HEK293 (cell line): Measurements from ENCODE around the gene ATAT1.

Source experiments
- CTCF ChIA-PET: fragments of 350-600 bp; formaldehyde crosslinking; extraction: SDS; loops from one replicate; lab custom pipeline; 2021; ENCODE audit warnings: antibody characterized with exemption; lab: Yijun Ruan, JAX
- POLR2A ChIA-PET: fragments of 300-600 bp; formaldehyde crosslinking; extraction: SDS; loops from one replicate; lab custom pipeline; 2020; ENCODE audit warnings: antibody characterized with exemption, inconsistent platforms; lab: Yijun Ruan, JAX
- H3K27ac ChIP-seq: fragments of 200-500 bp; sonication (Bioruptor generic); 2 replicates; pipeline ENCODE4 v1.5.1; 2014; ENCODE audit warnings: low read depth, low read length, control low read depth, inconsistent platforms; ENCODE audit errors: extremely low read depth
- H3K36me3 ChIP-seq, 2 experiments: fragments of 200-500 bp in 1 of 2; sonication (Bioruptor generic) in 1 of 2; 1 replicate in 1 of 2; 2 replicates in 1 of 2; pipeline ENCODE4 v1.5.1; 2014 to 2017; ENCODE audit warnings: inconsistent platforms in 2 of 2, low read length in 2 of 2; ENCODE audit not compliant: control insufficient read depth in 2 of 2, insufficient read depth in 1 of 2
- H3K4me1 ChIP-seq: fragments of 200-500 bp; sonication (Bioruptor generic); 2 replicates; pipeline ENCODE4 v1.5.1; 2014; ENCODE audit warnings: mild to moderate bottlenecking, low read length, inconsistent platforms; ENCODE audit not compliant: control insufficient read depth, insufficient read depth
- H3K4me3 ChIP-seq: 2 replicates; pipeline ENCODE4 v1.5.1; 2011; ENCODE audit warnings: low read depth, mild to moderate bottlenecking, control low read depth, low read length, moderate library complexity
- H3K9me3 ChIP-seq: fragments of 200-500 bp; sonication (Bioruptor generic); 2 replicates; pipeline ENCODE4 v1.5.1; 2014; ENCODE audit warnings: low read depth, low read length, inconsistent platforms; ENCODE audit not compliant: control insufficient read depth, insufficient read depth
- ATF2 ChIP-seq: fragments of 450-650 bp; formaldehyde crosslinking; IDR thresholded peaks from 2 replicates; pipeline ENCODE4 v1.5.1; 2016; ENCODE audit warnings: missing biosample characterization, missing genetic modification characterization, low read depth
- GLIS2 ChIP-seq: fragments of 450-650 bp; formaldehyde crosslinking; IDR thresholded peaks from 2 replicates; pipeline ENCODE4 v1.5.1; 2016; ENCODE audit warnings: missing biosample characterization, missing genetic modification characterization
- IKZF3 ChIP-seq: fragments of 450-650 bp; IDR thresholded peaks from 2 replicates; pipeline ENCODE4 v1.5.0; 2018; ENCODE audit warnings: missing biosample characterization, mild to moderate bottlenecking, missing genetic modification characterization, moderate library complexity
- KLF10 ChIP-seq: fragments of 450-650 bp; IDR thresholded peaks from 2 replicates; pipeline ENCODE4 v1.5.1; 2018; ENCODE audit warnings: missing biosample characterization, mild to moderate bottlenecking, missing genetic modification characterization
- PBX3 ChIP-seq: sonication (generic); formaldehyde crosslinking; IDR thresholded peaks from 2 replicates; pipeline ENCODE4 v1.8.1; 2022; ENCODE audit warnings: mild to moderate bottlenecking, moderate library complexity, missing genetic modification reagents
- PRDM1 ChIP-seq: fragments of 450-650 bp; formaldehyde crosslinking; IDR thresholded peaks from 2 replicates; pipeline ENCODE4; 2016; ENCODE audit warnings: missing biosample characterization, missing genetic modification characterization
- PRDM10 ChIP-seq: fragments of 450-650 bp; formaldehyde crosslinking; IDR thresholded peaks from 2 replicates; pipeline ENCODE4 v1.5.1; 2016; ENCODE audit warnings: missing biosample characterization, missing genetic modification characterization
- SCRT2 ChIP-seq: fragments of 450-650 bp; formaldehyde crosslinking; IDR thresholded peaks from 2 replicates; pipeline ENCODE4 v1.5.1; 2016; ENCODE audit warnings: missing biosample characterization, missing genetic modification characterization
- ZBTB20 ChIP-seq: fragments of 450-650 bp; formaldehyde crosslinking; IDR thresholded peaks from 2 replicates; pipeline ENCODE4 v1.5.1; 2016; ENCODE audit warnings: missing biosample characterization, missing genetic modification characterization
- ZBTB48 ChIP-seq: fragments of 450-650 bp; formaldehyde crosslinking; IDR thresholded peaks from 2 replicates; pipeline ENCODE4 v1.5.1; 2016; ENCODE audit warnings: missing biosample characterization, missing genetic modification characterization
- ZNF114 ChIP-seq: fragments of 450-650 bp; formaldehyde crosslinking; IDR thresholded peaks from 2 replicates; pipeline ENCODE4 v1.5.0; 2017; ENCODE audit warnings: missing biosample characterization, missing genetic modification characterization
- ZNF146 ChIP-seq: fragments of 450-650 bp; formaldehyde crosslinking; IDR thresholded peaks from 2 replicates; pipeline ENCODE4 v1.5.1; 2016; ENCODE audit warnings: missing biosample characterization, missing genetic modification characterization
- ZNF19 ChIP-seq: fragments of 450-650 bp; formaldehyde crosslinking; IDR thresholded peaks from 2 replicates; pipeline ENCODE4; 2016; ENCODE audit warnings: missing biosample characterization, missing genetic modification characterization, low read depth
- ZNF214 ChIP-seq: fragments of 450-650 bp; formaldehyde crosslinking; IDR thresholded peaks from 2 replicates; pipeline ENCODE4 v1.5.1; 2017; ENCODE audit warnings: missing biosample characterization, mild to moderate bottlenecking, missing genetic modification characterization, borderline replicate concordance
- ZNF280D ChIP-seq: fragments of 450-650 bp; formaldehyde crosslinking; IDR thresholded peaks from 2 replicates; pipeline ENCODE4 v1.5.1; 2016; ENCODE audit warnings: missing biosample characterization, missing genetic modification characterization
- ZNF324 ChIP-seq: fragments of 450-650 bp; formaldehyde crosslinking; IDR thresholded peaks from 2 replicates; pipeline ENCODE4 v1.5.1; 2016; ENCODE audit warnings: missing biosample characterization, missing genetic modification characterization
- ZNF398 ChIP-seq: fragments of 450-650 bp; formaldehyde crosslinking; IDR thresholded peaks from 2 replicates; pipeline ENCODE4 v1.5.1; 2017; ENCODE audit warnings: missing biosample characterization, missing genetic modification characterization
- ZNF433 ChIP-seq: fragments of 450-650 bp; formaldehyde crosslinking; IDR thresholded peaks from 2 replicates; pipeline ENCODE4 v1.5.1; 2016; ENCODE audit warnings: missing biosample characterization, missing genetic modification characterization, low read depth
- ZNF530 ChIP-seq: fragments of 450-650 bp; formaldehyde crosslinking; IDR thresholded peaks from 2 replicates; pipeline ENCODE4 v1.5.1; 2016; ENCODE audit warnings: low read depth, missing biosample characterization, missing genetic modification characterization
- ZNF558 ChIP-seq: fragments of 450-650 bp; formaldehyde crosslinking; IDR thresholded peaks from 2 replicates; pipeline ENCODE4 v1.5.1; 2016; ENCODE audit warnings: missing biosample characterization, missing genetic modification characterization
- ZNF561 ChIP-seq: fragments of 450-650 bp; IDR thresholded peaks from 2 replicates; pipeline ENCODE4 v1.5.1; 2018; ENCODE audit warnings: missing biosample characterization, missing genetic modification characterization, borderline replicate concordance
- ZNF621 ChIP-seq: fragments of 450-650 bp; formaldehyde crosslinking; IDR thresholded peaks from 2 replicates; pipeline ENCODE4 v1.5.1; 2017; ENCODE audit warnings: missing biosample characterization, missing genetic modification characterization
- ZNF624 ChIP-seq: fragments of 450-650 bp; formaldehyde crosslinking; IDR thresholded peaks from 2 replicates; pipeline ENCODE4 v1.5.1; 2017; ENCODE audit warnings: missing biosample characterization, missing genetic modification characterization
- ZNF660 ChIP-seq: fragments of 450-650 bp; IDR thresholded peaks from 2 replicates; pipeline ENCODE4 v1.5.1; 2018; ENCODE audit warnings: missing biosample characterization, mild to moderate bottlenecking, missing genetic modification characterization
- ZNF670 ChIP-seq: fragments of 450-650 bp; formaldehyde crosslinking; IDR thresholded peaks from 2 replicates; pipeline ENCODE4 v1.5.1; 2016; ENCODE audit warnings: missing biosample characterization, missing genetic modification characterization, low read depth
- ZNF677 ChIP-seq: fragments of 450-650 bp; IDR thresholded peaks from 2 replicates; pipeline ENCODE4 v1.5.0; 2018; ENCODE audit warnings: missing biosample characterization, mild to moderate bottlenecking, missing genetic modification characterization, moderate library complexity

ATAT1 gene

GRCh38 chr6:30683183-30683979 lies 56.7 kb downstream of the ATAT1 start:
- Histone ChIP-seq H3K4me1 (peaks cover 28% of the 10 kb centered on the region), H3K27ac (peak overlapping the region; percentile 70), H3K4me3 (peak overlapping the region; percentile 28), H3K36me3 (peaks cover 1 to 17% of the 10 kb centered on the region in 2 experiments; a peak in 2 of 3 replicates), H3K9me3 (no peaks in the 10 kb centered on the region)
- ChIA-PET CTCF (interaction anchor here (0.6 to 19.6 kb wide), 6 partner anchors 11 to 200 kb away, joined by 3 to 692 read pairs (median 5); partner anchors contain the start of genes DHX16, MDC1 and TUBB), POLR2A (interaction anchor here (0.6 to 7.6 kb wide), 9 partner anchors 11 to 100 kb away, joined by 3 to 120 read pairs (median 8); partner anchors contain the start of genes DHX16, IER3, MDC1 and TUBB)
- no peak for TF ChIP-seq ZNF280D (tag by site-specific recombination)
- TF ChIP-seq SCRT2 (tag by site-specific recombination), result no peak
- TF ChIP-seq GLIS2 (tag by site-specific recombination), result peak; percentile 31; the same call in 1 of the 2 replicates
- TF ChIP-seq ZNF660 (tag by site-specific recombination), result no peak
- peak; percentile 57 for TF ChIP-seq ZBTB48 (tag by site-specific recombination)
- no peak for TF ChIP-seq ZNF114 (tag by site-specific recombination)
- no peak for TF ChIP-seq ZNF561
- TF ChIP-seq ZNF621 (tag by site-specific recombination), result no peak
- TF ChIP-seq PRDM1 (tag by site-specific recombination), result peak; percentile 60; the same call in 1 of the 2 replicates
- TF ChIP-seq ZNF677 (tag by site-specific recombination), result no peak
- TF ChIP-seq ZNF214 (tag by site-specific recombination), result no peak
- no peak for TF ChIP-seq PBX3 (CRISPR knock-in tag)
- TF ChIP-seq ZNF670, result no peak
- TF ChIP-seq ZNF398 (tag by site-specific recombination), result peak; percentile 31; the same call in 1 of the 2 replicates
- TF ChIP-seq KLF10 (tag by site-specific recombination), result no peak
- no peak for TF ChIP-seq ATF2 (tag by site-specific recombination)
- no peak for TF ChIP-seq ZNF324 (tag by site-specific recombination)
- TF ChIP-seq PRDM10 (tag by site-specific recombination), result peak; percentile 98
- TF ChIP-seq ZNF146 (tag by site-specific recombination), result no peak
- TF ChIP-seq ZNF624 (tag by site-specific recombination), result no peak
- TF ChIP-seq ZNF19 (tag by site-specific recombination), result no peak
- TF ChIP-seq ZNF530 (tag by site-specific recombination), result no peak
- TF ChIP-seq ZNF433 (tag by site-specific recombination), result no peak
- TF ChIP-seq ZBTB20, result no peak
- no peak for TF ChIP-seq ZNF558 (tag by site-specific recombination)
- peak; percentile 43; the same call in 1 of the 2 replicates for TF ChIP-seq IKZF3 (tag by site-specific recombination)
